ENCODE measurements around the gene TMUB1. TPM values are rescaled to one million over a fixed set of nuclear protein-coding genes. Genes with fewer than 3 reads are reported as not detected.
A peak's percentile ranks its signal among the peaks of the same experiment; 100 is the strongest.

Gene TMUB1
- total and polyA plus RNA-seq, 9 of the 15 experiments (the other 6 are each of a cell fraction or from before 2014, with no cell fraction given) = 0.14 to 241 (median 74.1) TPM

- TF ChIP-seq SP2 (IDR thresholded peaks at IDR 0.05; ENCODE audit: extremely low read depth, low read depth, low read length, poor library complexity, severe bottlenecking) = no peak
- no peak for TF ChIP-seq ZBTB12 (CRISPR knock-in tag; IDR thresholded peaks at IDR 0.05)
- no peak for TF ChIP-seq NCOR1 (IDR thresholded peaks at IDR 0.05)
- no peak for TF ChIP-seq RNF219 (CRISPR knock-in tag; IDR thresholded peaks at IDR 0.05)
- TF ChIP-seq CXXC5 (CRISPR knock-in tag; IDR thresholded peaks at IDR 0.05) = no peak
- no peak for TF ChIP-seq IRF9 (tag; IDR thresholded peaks at IDR 0.05)
- TF ChIP-seq ZBTB9 (CRISPR knock-in tag; IDR thresholded peaks at IDR 0.05) = 0 out of 2 replicates have a peak, but pooled peaks have one; percentile 18
- no peak for TF ChIP-seq BACH1 (tag; IDR thresholded peaks at IDR 0.05)
- no peak for TF ChIP-seq ZNF41 (CRISPR knock-in tag; conservative IDR thresholded peaks at IDR 0.05)
- no peak for TF ChIP-seq KLF6 (CRISPR knock-in tag; IDR thresholded peaks at IDR 0.05; ENCODE audit: borderline replicate concordance)
- TF ChIP-seq PHF8 (IDR thresholded peaks at IDR 0.05; ENCODE audit: borderline replicate concordance, low read length) = peak; percentile 38; the same call in 1 of the 2 replicates
- no peak for TF ChIP-seq ZNF224 (CRISPR knock-in tag; IDR thresholded peaks at IDR 0.05)
- no peak for TF ChIP-seq XRCC5 (IDR thresholded peaks at IDR 0.05; ENCODE audit: low read depth, low read length)
- no peak for TF ChIP-seq ID3 (CRISPR knock-in tag; IDR thresholded peaks at IDR 0.05)
- peak; percentile 52; the same call in 1 of the 2 replicates for TF ChIP-seq ID3 (tag; IDR thresholded peaks at IDR 0.05)
- TF ChIP-seq SP1 (CRISPR knock-in tag; IDR thresholded peaks at IDR 0.05) = no peak; the same call in 1 of the 2 replicates
- TF ChIP-seq DNMT1 (IDR thresholded peaks at IDR 0.05) = peak; percentile 82; the same call in 1 of the 2 replicates
Measured at GRCh38 chr7:151082141-151083070, 887 bp downstream of the TMUB1 start (continued).

Data from K562 (cell line).